Activated naive CD8-positive, alpha-beta T cell treated with anti-CD3 and anti-CD28 coated beads, Interleukin-2, amount 10 ng/mL, durations not matched to agents 7 days and 5 days (primary cell): ENCODE results near the gene MGA. TPM values are rescaled to one million over a fixed set of nuclear protein-coding genes. Genes with fewer than 3 reads are reported as not detected.
A peak's percentile ranks its signal among the peaks of the same experiment; 100 is the strongest.

Source experiments
- ATAC-seq: fragments of 150-1000 bp; cut with Tn5 transposase; one replicate; pipeline ENCODE4 v1.10.0; 2021; ENCODE audit warnings: low read depth, moderate library complexity
- POLR2A ChIA-PET: fragments of 350-600 bp; sonication (Branson Sonifier 250); formaldehyde crosslinking; loops from one replicate; lab custom pipeline; 2021; ENCODE audit warnings: antibody characterized with exemption; lab: Charles Lee
- DNase-seq: peaks from one replicate; pipeline ENCODE4 v3.0.0; 2021
- H3K27ac Mint-ChIP-seq: one replicate; pipeline ENCODE4 v1.8.0; 2022; ENCODE audit warnings: mild to moderate bottlenecking, mixed read lengths
- H3K27me3 Mint-ChIP-seq: one replicate; pipeline ENCODE4 v1.8.0; 2022; ENCODE audit warnings: mild to moderate bottlenecking, moderate library complexity, mixed read lengths
- H3K36me3 Mint-ChIP-seq: one replicate; pipeline ENCODE4 v1.8.0; 2021; ENCODE audit warnings: mild to moderate bottlenecking, mixed read lengths
- H3K4me1 Mint-ChIP-seq: one replicate; pipeline ENCODE4 v1.8.0; 2021; ENCODE audit warnings: mixed read lengths
- H3K4me3 Mint-ChIP-seq: one replicate; pipeline ENCODE4 v1.8.0; 2022; ENCODE audit warnings: mild to moderate bottlenecking, moderate library complexity, mixed read lengths
- H3K9me3 Mint-ChIP-seq: one replicate; pipeline ENCODE4 v1.8.0; 2021; ENCODE audit warnings: mixed read lengths
- total RNA-seq, 2 experiments: library from RNA; stranded (reverse); gene quantifications; one replicate each; pipeline ENCODE4 v1.2.3, GENCODE V29; 2021

MGA gene
- total RNA-seq, 2 experiments from 2014 or later, result 43.1 to 46.2 TPM

- ATAC-seq (no peak), DNase-seq (no peak)
- Mint-ChIP-seq H3K4me1 (peaks cover 4% of the 10 kb centered on the region), H3K9me3 (no peaks in the 10 kb centered on the region), H3K4me3 (no peak overlapping the region), H3K27ac (no peak overlapping the region), H3K27me3 (no peaks in the 10 kb centered on the region), H3K36me3 (peaks cover 17% of the 10 kb centered on the region)
- POLR2A ChIA-PET, result no interaction called here
Measured at GRCh38 chr15:41756198-41756597, 96.0 kb downstream of the MGA start.

GRCh38 chr15:41772720-41773331, 112.6 kb downstream of the MGA start:
- DNase-seq, result no peak
- Mint-ChIP-seq H3K27ac (peak overlapping the region; percentile 93), H3K4me3 (peak overlapping the region; percentile 89), H3K36me3 (peaks cover 4% of the 10 kb centered on the region), H3K27me3 (no peaks in the 10 kb centered on the region), H3K9me3 (no peaks in the 10 kb centered on the region), H3K4me1 (peaks cover 36% of the 10 kb centered on the region)
- peak; percentile 6 for ATAC-seq
- POLR2A ChIA-PET, result interaction anchor here (0.5 to 3.8 kb wide), 8 partner anchors 33 to 200 kb away, joined by 4 to 54 read pairs (median 15); partner anchors contain the start of genes EHD4 and JMJD7

- Mint-ChIP-seq H3K4me1 (peaks cover 41% of the 10 kb centered on the region), H3K27me3 (no peaks in the 10 kb centered on the region), H3K9me3 (no peaks in the 10 kb centered on the region), H3K4me3 (peak overlapping the region; percentile 89), H3K36me3 (peaks cover 4% of the 10 kb centered on the region), H3K27ac (peak overlapping the region; percentile 93)
- ATAC-seq (no peak), DNase-seq (no peak)
- POLR2A ChIA-PET, result interaction anchor here (0.5 to 3.8 kb wide), 13 partner anchors 32 to 313 kb away, joined by 3 to 54 read pairs (median 5); partner anchors contain the start of genes EHD4, JMJD7 and RPAP1
Measured at GRCh38 chr15:41773332-41773728, 113.1 kb downstream of the MGA start.

- H3K27me3 Mint-ChIP-seq, result no peaks in the 10 kb centered on the region
- ATAC-seq, result no peak
- H3K27ac Mint-ChIP-seq, result peak overlapping the region; percentile 93
- DNase-seq, result no peak
- POLR2A ChIA-PET, result interaction anchor here (0.8 to 3.8 kb wide), 17 partner anchors 9 to 313 kb away, joined by 3 to 54 read pairs (median 4); partner anchors contain the start of genes EHD4, JMJD7 and RPAP1
- peaks cover 44% of the 10 kb centered on the region for H3K4me1 Mint-ChIP-seq
- no peaks in the 10 kb centered on the region for H3K9me3 Mint-ChIP-seq
- H3K36me3 Mint-ChIP-seq, result peaks cover 4% of the 10 kb centered on the region
- peak overlapping the region; percentile 89 for H3K4me3 Mint-ChIP-seq
Measured at GRCh38 chr15:41773729-41774061, 113.5 kb downstream of the MGA start.

- peak within 1 kb of the TSS; percentile 93 for H3K27ac Mint-ChIP-seq
- no peaks in the 10 kb centered on the region for H3K27me3 Mint-ChIP-seq
- H3K9me3 Mint-ChIP-seq, result no peaks in the 10 kb centered on the region
- POLR2A ChIA-PET, result interaction anchor here (0.5 to 3.8 kb wide), 19 partner anchors 9 to 500 kb away, joined by 3 to 54 read pairs (median 4); partner anchors contain the start of genes EHD4, JMJD7 and RPAP1
- peaks cover 47% of the 10 kb centered on the region for H3K4me1 Mint-ChIP-seq
- H3K4me3 Mint-ChIP-seq, result peak within 1 kb of the TSS; percentile 89
- DNase-seq, result peak; percentile 99
- peak; percentile 87 for ATAC-seq
- peaks cover 4% of the 10 kb centered on the region for H3K36me3 Mint-ChIP-seq
Measured at GRCh38 chr15:41774062-41774881, 114.1 kb downstream of the MGA start, which contains the start of gene MAPKBP1. Gene MAPKBP1 (plus strand): TSS chr15:41774484. CDS start chr15:41775276, 792 bp downstream.

- POLR2A ChIA-PET, result interaction anchor here (0.5 to 3.8 kb wide), 14 partner anchors 8 to 501 kb away, joined by 3 to 54 read pairs (median 4); partner anchors contain the start of genes JMJD7 and RPAP1
- Mint-ChIP-seq H3K27ac (peak overlapping the region; percentile 93), H3K4me1 (peaks cover 52% of the 10 kb centered on the region), H3K27me3 (no peaks in the 10 kb centered on the region), H3K4me3 (peak overlapping the region; percentile 89), H3K36me3 (peaks cover 4% of the 10 kb centered on the region), H3K9me3 (no peaks in the 10 kb centered on the region)
- no peak for ATAC-seq
- no peak for DNase-seq
Measured at GRCh38 chr15:41774882-41775417, 114.7 kb downstream of the MGA start.

- Mint-ChIP-seq H3K4me1 (peaks cover 58% of the 10 kb centered on the region), H3K27me3 (no peaks in the 10 kb centered on the region), H3K9me3 (no peaks in the 10 kb centered on the region), H3K36me3 (peaks cover 2% of the 10 kb centered on the region), H3K27ac (peak overlapping the region; percentile 93), H3K4me3 (peak overlapping the region; percentile 89)
- no peak for DNase-seq
- POLR2A ChIA-PET, result interaction anchor here (0.9 to 3.8 kb wide), 3 partner anchors 16 to 35 kb away, joined by 3 to 54 read pairs (median 20); no protein-coding TSS in a partner anchor
- no peak for ATAC-seq
Measured at GRCh38 chr15:41775651-41776050, 115.4 kb downstream of the MGA start.

- Mint-ChIP-seq H3K27ac (no peak overlapping the region), H3K36me3 (peaks cover 2% of the 10 kb centered on the region), H3K27me3 (no peaks in the 10 kb centered on the region), H3K9me3 (no peaks in the 10 kb centered on the region), H3K4me1 (peaks cover 59% of the 10 kb centered on the region), H3K4me3 (no peak overlapping the region)
- ATAC-seq (no peak), DNase-seq (no peak)
- POLR2A ChIA-PET, result interaction anchor here (0.6 to 2.1 kb wide), 7 partner anchors 11 to 875 kb away, joined by 3 to 9 read pairs (median 4); partner anchors contain the start of gene EHD4
Measured at GRCh38 chr15:41777421-41777973, 117.3 kb downstream of the MGA start.

- Mint-ChIP-seq H3K9me3 (no peaks in the 10 kb centered on the region), H3K27ac (peak overlapping the region; percentile 54), H3K4me1 (peaks cover 56% of the 10 kb centered on the region), H3K36me3 (peaks cover 5% of the 10 kb centered on the region), H3K4me3 (peak overlapping the region; percentile 15), H3K27me3 (no peaks in the 10 kb centered on the region)
- DNase-seq (no peak), ATAC-seq (no peak)
- POLR2A ChIA-PET, result interaction anchor here (1.1 to 2.1 kb wide), 4 partner anchors 10 to 194 kb away, joined by 3 to 9 read pairs (median 5); partner anchors contain the start of gene EHD4
Measured at GRCh38 chr15:41778521-41778920, 118.3 kb downstream of the MGA start.

GRCh38 chr15:41779662-41780157, 119.5 kb downstream of the MGA start:
- POLR2A ChIA-PET, result interaction anchor here (0.8 to 1.4 kb wide), 2 partner anchors 12 to 32 kb away, joined by 3 read pairs; no protein-coding TSS in a partner anchor
- peak overlapping the region; percentile 74 for H3K27ac Mint-ChIP-seq
- DNase-seq (no peak), ATAC-seq (no peak)
- no peaks in the 10 kb centered on the region for H3K9me3 Mint-ChIP-seq
- H3K4me1 Mint-ChIP-seq, result peaks cover 53% of the 10 kb centered on the region
- no peaks in the 10 kb centered on the region for H3K27me3 Mint-ChIP-seq
- H3K36me3 Mint-ChIP-seq, result peaks cover 9% of the 10 kb centered on the region
- peak overlapping the region; percentile 3 for H3K4me3 Mint-ChIP-seq

GRCh38 chr15:41780266-41780665, 120.1 kb downstream of the MGA start:
- Mint-ChIP-seq H3K4me1 (peaks cover 48% of the 10 kb centered on the region), H3K9me3 (no peaks in the 10 kb centered on the region), H3K4me3 (peak overlapping the region; percentile 3), H3K36me3 (peaks cover 9% of the 10 kb centered on the region), H3K27ac (peak overlapping the region; percentile 74), H3K27me3 (no peaks in the 10 kb centered on the region)
- DNase-seq, result no peak
- no peak for ATAC-seq
- POLR2A ChIA-PET, result interaction anchor here (0.6 to 1.4 kb wide), 2 partner anchors 15 to 32 kb away, joined by 3 to 5 read pairs; no protein-coding TSS in a partner anchor

GRCh38 chr15:41780727-41781126, 120.5 kb downstream of the MGA start:
- no peak for ATAC-seq
- H3K4me3 Mint-ChIP-seq, result no peak overlapping the region
- no peaks in the 10 kb centered on the region for H3K27me3 Mint-ChIP-seq
- H3K27ac Mint-ChIP-seq, result no peak overlapping the region
- POLR2A ChIA-PET, result interaction anchor here (0.6 to 1.4 kb wide), 3 partner anchors 14 to 63 kb away, joined by 3 to 5 read pairs (median 3); no protein-coding TSS in a partner anchor
- peaks cover 45% of the 10 kb centered on the region for H3K4me1 Mint-ChIP-seq
- DNase-seq, result no peak
- H3K36me3 Mint-ChIP-seq, result peaks cover 9% of the 10 kb centered on the region
- no peaks in the 10 kb centered on the region for H3K9me3 Mint-ChIP-seq
